ENCODE results near the gene KIAA1328. TPM values are rescaled to one million over a fixed set of nuclear protein-coding genes. Genes with fewer than 3 reads are reported as not detected.

Gene KIAA1328
- total and polyA plus RNA-seq, 2 experiments from 2014 or later: 3.8 to 11.5 TPM

DNA sequence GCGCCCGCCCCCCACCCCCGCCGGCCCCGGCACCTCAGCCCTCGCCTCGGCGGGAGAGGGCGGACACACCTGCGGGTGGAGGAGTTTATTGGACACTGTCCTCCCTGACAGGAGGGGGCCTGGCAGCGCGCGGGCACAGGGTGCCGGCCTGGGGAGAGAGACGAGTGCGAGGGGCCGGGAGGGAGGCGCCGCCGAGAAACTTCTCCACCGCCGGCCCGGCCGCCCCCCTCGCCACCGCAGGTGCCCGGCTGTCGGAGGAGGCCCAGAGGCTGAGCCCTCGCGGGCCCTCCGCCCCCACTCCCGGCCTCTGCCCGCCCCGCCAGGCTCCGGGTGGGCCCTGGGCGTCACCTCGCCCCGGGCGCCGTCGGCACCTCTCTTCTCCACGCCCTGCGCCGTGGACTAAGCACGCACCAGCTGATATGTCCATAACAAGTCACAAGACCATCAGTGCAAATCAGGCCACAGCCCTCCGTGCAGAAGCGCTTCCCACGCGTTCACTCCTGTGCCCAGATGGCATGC, 425.4 kb downstream of the KIAA1328 start:
- Histone ChIP-seq H3K9me3 (ENCODE audit: low read depth) (no peaks in the 10 kb centered on the region), H3K27ac (no peak overlapping the region), H3K27me3 (peaks cover 48% of the 10 kb centered on the region), H3K4me1 (ENCODE audit: low read depth) (no peaks in the 10 kb centered on the region), H3K4me3 (peak overlapping the region; percentile 69), H3K36me3 (no peaks in the 10 kb centered on the region)
- DNase-seq (ENCODE audit: low read depth in 1 of 2, low spot score in 1 of 2): no peak
- TF ChIP-seq, protein P1, sequence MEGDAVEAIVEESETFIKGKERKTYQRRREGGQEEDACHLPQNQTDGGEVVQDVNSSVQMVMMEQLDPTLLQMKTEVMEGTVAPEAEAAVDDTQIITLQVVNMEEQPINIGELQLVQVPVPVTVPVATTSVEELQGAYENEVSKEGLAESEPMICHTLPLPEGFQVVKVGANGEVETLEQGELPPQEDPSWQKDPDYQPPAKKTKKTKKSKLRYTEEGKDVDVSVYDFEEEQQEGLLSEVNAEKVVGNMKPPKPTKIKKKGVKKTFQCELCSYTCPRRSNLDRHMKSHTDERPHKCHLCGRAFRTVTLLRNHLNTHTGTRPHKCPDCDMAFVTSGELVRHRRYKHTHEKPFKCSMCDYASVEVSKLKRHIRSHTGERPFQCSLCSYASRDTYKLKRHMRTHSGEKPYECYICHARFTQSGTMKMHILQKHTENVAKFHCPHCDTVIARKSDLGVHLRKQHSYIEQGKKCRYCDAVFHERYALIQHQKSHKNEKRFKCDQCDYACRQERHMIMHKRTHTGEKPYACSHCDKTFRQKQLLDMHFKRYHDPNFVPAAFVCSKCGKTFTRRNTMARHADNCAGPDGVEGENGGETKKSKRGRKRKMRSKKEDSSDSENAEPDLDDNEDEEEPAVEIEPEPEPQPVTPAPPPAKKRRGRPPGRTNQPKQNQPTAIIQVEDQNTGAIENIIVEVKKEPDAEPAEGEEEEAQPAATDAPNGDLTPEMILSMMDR (IDR thresholded peaks at IDR 0.05; ENCODE audit: low read depth, low read length): no peak

DNA sequence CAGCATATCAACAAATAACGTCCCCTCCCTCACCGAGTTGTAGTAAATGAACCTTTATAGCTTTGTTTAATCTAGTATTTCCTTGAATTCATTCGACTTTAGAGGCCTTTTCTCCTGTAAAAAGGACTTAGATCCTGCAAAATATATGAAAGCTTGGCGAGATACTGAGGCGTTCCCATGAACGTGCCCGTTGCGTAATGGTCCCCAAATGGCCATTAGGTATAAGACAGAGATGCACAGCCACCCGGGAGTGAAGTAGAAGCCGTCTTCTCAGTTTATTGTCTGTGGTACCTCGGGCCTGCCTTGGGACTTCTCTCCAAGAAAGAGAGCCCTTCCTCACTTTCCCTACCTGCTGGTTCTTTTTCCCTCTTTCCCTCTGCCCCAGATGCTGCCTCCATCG, 426.0 kb downstream of the KIAA1328 start:
- DNase-seq (ENCODE audit: low read depth in 1 of 2, low spot score in 1 of 2): no peak
- no peaks in the 10 kb centered on the region for H3K9me3 ChIP-seq (ENCODE audit: low read depth)
- no peak overlapping the region for H3K4me3 ChIP-seq
- H3K4me1 ChIP-seq (ENCODE audit: low read depth): no peaks in the 10 kb centered on the region
- no peaks in the 10 kb centered on the region for H3K36me3 ChIP-seq
- TF ChIP-seq, protein P1 (IDR thresholded peaks at IDR 0.05; ENCODE audit: low read depth, low read length): no peak
- peaks cover 54% of the 10 kb centered on the region for H3K27me3 ChIP-seq
- H3K27ac ChIP-seq: no peak overlapping the region

DNA sequence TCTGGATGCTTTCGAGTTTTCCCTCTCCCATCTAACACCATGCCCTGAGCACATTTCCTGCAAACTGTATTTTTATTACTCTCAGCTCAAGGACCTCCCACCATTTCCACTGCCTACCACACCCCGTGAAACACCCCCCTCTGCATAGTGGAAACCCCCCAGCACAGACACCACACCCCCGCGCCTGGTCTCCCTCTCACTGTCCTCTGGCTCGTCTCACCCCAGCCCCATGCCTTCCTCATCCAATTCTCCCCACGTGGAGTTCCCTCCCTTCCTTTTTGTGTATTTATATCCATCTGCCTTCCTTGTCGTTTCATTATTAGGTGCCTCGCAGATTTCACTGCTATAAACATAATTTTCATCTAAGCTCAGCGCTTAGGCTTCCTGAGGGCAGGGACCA, 429.2 kb downstream of the KIAA1328 start:
- Histone ChIP-seq H3K4me1 (ENCODE audit: low read depth) (no peaks in the 10 kb centered on the region), H3K27me3 (peaks cover 56% of the 10 kb centered on the region), H3K4me3 (no peak overlapping the region), H3K9me3 (ENCODE audit: low read depth) (no peaks in the 10 kb centered on the region), H3K36me3 (no peaks in the 10 kb centered on the region), H3K27ac (no peak overlapping the region)
- TF ChIP-seq, protein P1 (IDR thresholded peaks at IDR 0.05; ENCODE audit: low read depth, low read length): no peak
- DNase-seq (ENCODE audit: low read depth in 1 of 2, low spot score in 1 of 2): no peak

DNA sequence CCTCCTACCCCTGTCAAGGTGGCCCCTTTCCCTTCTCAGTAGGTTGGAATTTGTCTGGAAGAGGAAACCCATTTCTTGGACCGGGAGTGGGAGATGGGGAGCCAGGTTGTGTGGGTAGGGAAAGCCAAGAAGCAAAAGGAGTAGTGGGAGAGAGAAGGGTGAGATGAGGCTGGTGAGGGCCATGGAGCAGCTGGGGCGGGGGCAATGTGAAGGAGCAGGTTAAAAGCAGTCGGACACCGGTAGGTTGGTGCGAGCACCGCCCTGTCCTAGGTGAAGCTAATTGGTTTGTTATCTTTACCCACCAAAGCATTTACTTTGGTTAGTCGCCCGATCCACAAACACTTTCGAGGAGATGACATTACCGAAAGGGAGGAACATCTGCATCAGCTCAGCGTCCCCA, 429.9 kb downstream of the KIAA1328 start:
- no peak for DNase-seq (ENCODE audit: low read depth in 1 of 2, low spot score in 1 of 2)
- H3K4me1 ChIP-seq (ENCODE audit: low read depth): no peaks in the 10 kb centered on the region
- H3K27ac ChIP-seq: no peak overlapping the region
- no peak overlapping the region for H3K4me3 ChIP-seq
- peaks cover 52% of the 10 kb centered on the region for H3K27me3 ChIP-seq
- H3K9me3 ChIP-seq (ENCODE audit: low read depth): no peaks in the 10 kb centered on the region
- H3K36me3 ChIP-seq: no peaks in the 10 kb centered on the region
- TF ChIP-seq, protein P1 (IDR thresholded peaks at IDR 0.05; ENCODE audit: low read depth, low read length): no peak

DNA sequence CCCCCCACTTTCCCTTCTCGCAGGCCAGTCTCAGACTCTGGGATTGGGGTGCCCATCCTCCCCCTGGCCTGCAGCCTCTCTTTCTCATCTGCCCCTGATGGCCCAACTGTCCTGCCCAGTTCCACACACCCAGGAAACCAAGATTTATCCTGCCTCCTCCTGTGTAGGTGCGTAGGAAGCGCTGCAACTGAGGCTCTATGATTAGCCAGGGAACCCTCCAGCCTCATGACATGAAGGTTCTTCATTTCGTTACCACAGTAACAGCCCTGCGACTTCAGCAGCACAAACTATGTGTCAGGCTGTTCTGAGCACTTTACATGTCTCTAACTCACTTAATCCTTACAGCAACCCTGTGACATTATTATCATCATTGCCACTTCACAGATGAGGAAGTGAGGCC, 430.8 kb downstream of the KIAA1328 start:
- Histone ChIP-seq H3K4me3 (no peak overlapping the region), H3K27me3 (peaks cover 50% of the 10 kb centered on the region), H3K27ac (no peak overlapping the region), H3K36me3 (no peaks in the 10 kb centered on the region), H3K9me3 (ENCODE audit: low read depth) (no peaks in the 10 kb centered on the region), H3K4me1 (ENCODE audit: low read depth) (no peaks in the 10 kb centered on the region)
- no peak for DNase-seq (ENCODE audit: low read depth in 1 of 2, low spot score in 1 of 2)
- TF ChIP-seq, protein P1 (IDR thresholded peaks at IDR 0.05; ENCODE audit: low read depth, low read length): no peak
